Upper lobe of left lung (tissue), 6 donors: Measurements from ENCODE around the gene FKBP5. TPM values are rescaled to one million over a fixed set of nuclear protein-coding genes. Genes with fewer than 3 reads are reported as not detected.

Experiments used
- ATAC-seq, 2 donors: fragments of 200-7000 bp; cut with Tn5 transposase; one replicate each; pipeline ENCODE4 v1.9.1; 2022; ENCODE audit warnings: mild to moderate bottlenecking in 2 of 2, moderate library complexity in 2 of 2; ENCODE audit not compliant: low FRiP score in 2 of 2
- DNase-seq, 2 donors: peaks; one replicate each; pipeline ENCODE4 v3.0.0-alpha.2; 2019 to 2020
- H3K27ac ChIP-seq, 4 donors: fragments of 200-600 bp; sonication (generic); one replicate each; pipeline ENCODE4 v1.5.1; 2016 to 2019
- H3K27me3 ChIP-seq, 4 donors: fragments of 200-600 bp; sonication (generic); one replicate each; pipeline ENCODE4 v1.5.1; 2017 to 2019
- H3K36me3 ChIP-seq, 4 donors: fragments of 200-600 bp; sonication (generic); one replicate each; pipeline ENCODE4 v1.5.1; 2016 to 2019
- H3K4me1 ChIP-seq, 4 donors: fragments of 200-600 bp; sonication (generic); one replicate each; pipeline ENCODE4 v1.5.1; 2018 to 2019
- H3K4me3 ChIP-seq, 4 donors: fragments of 200-600 bp; sonication (generic); one replicate each; pipeline ENCODE4 v1.5.1; 2017 to 2019; ENCODE audit warnings: mild to moderate bottlenecking in 2 of 4, moderate library complexity in 1 of 4
- H3K9me3 ChIP-seq, 4 donors: fragments of 200-600 bp; sonication (generic); one replicate each; pipeline ENCODE4 v1.5.1; 2018 to 2019
- EP300 ChIP-seq, 4 donors: sonication (generic); formaldehyde crosslinking; IDR thresholded peaks; one replicate each; pipeline ENCODE4 v1.5.1; 2017; ENCODE audit warnings: antibody characterized with exemption in 4 of 4, control low read depth in 2 of 4
- POLR2A ChIP-seq, 4 donors: fragments of 450-650 bp; IDR thresholded peaks; one replicate each; pipeline ENCODE4 v1.5.1; 2016 to 2017; ENCODE audit warnings: antibody characterized with exemption in 4 of 4, mild to moderate bottlenecking in 2 of 4
- POLR2AphosphoS5 ChIP-seq, 2 donors: sonication (generic); formaldehyde crosslinking; IDR thresholded peaks; one replicate each; pipeline ENCODE4 v1.5.1; 2017; ENCODE audit warnings: antibody characterized with exemption in 2 of 2
- WGBS, 2 donors: methylation state at CpG; one replicate each; pipeline ENCODE4 v1.1.5; 2017 to 2018; 5-methylcytosine and 5-hydroxymethylcytosine counted together
- total RNA-seq, 6 donors: library from RNA; depleted of rRNA in 4 of 6; stranded (reverse); fragments of >200 nt in 4 of 6; gene quantifications; one replicate each; pipeline versions ENCODE4 v1.1.0 to v1.2.1, GENCODE V29; 2016 to 2021
- TF ChIP-seq, protein P1 (sequence below), 6 experiments: fragments of 450-650 bp in 4 of 6; fragments of 200-600 bp in 2 of 6; sonication (generic) in 2 of 6; IDR thresholded peaks; one replicate each; pipeline ENCODE4 v1.5.1; 2016 to 2019; ENCODE audit warnings: antibody characterized with exemption in 6 of 6
- donor health status: DM: no; HTN: no; CAD: no; lungs with moderate emphysema.
- donor health status: DM: no; HTN: yes; CAD: no; lungs with severe emphysema.

The FKBP5 gene
- total RNA-seq, 6 donors from 2014 or later: 112 to 203 (median 143) TPM

DNA sequence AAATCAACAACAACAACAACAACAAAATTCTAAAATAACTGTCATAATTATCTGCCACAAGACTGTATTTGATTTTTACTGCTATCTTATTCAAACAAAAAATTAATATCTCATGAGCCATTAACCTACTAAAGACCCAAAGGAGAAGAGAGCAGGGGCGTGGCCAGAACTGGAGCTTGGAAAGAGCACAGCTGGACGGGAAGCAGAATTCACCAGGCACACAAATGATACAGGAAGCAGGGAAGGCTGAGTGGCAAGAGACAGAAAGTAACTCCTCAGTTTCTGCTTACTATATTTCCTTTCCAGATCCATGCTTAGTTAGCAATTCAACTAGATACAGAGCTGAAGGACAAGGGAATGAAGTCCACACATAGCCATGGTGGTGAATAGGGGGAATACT is 54.4 kb downstream of the FKBP5 start:
- H3K4me1 ChIP-seq: peaks cover 0 to 17% (median 9%) of the 10 kb centered on the region in 4 donors
- H3K4me3 ChIP-seq: no peak overlapping the region
- no peaks in the 10 kb centered on the region for H3K27me3 ChIP-seq
- no peaks in the 10 kb centered on the region for H3K9me3 ChIP-seq
- TF ChIP-seq POLR2A (IDR thresholded peaks at IDR 0.05): no peak
- TF ChIP-seq EP300 (IDR thresholded peaks at IDR 0.05): no peak
- no peak for TF ChIP-seq POLR2AphosphoS5 (IDR thresholded peaks at IDR 0.05)
- TF ChIP-seq, protein P1, sequence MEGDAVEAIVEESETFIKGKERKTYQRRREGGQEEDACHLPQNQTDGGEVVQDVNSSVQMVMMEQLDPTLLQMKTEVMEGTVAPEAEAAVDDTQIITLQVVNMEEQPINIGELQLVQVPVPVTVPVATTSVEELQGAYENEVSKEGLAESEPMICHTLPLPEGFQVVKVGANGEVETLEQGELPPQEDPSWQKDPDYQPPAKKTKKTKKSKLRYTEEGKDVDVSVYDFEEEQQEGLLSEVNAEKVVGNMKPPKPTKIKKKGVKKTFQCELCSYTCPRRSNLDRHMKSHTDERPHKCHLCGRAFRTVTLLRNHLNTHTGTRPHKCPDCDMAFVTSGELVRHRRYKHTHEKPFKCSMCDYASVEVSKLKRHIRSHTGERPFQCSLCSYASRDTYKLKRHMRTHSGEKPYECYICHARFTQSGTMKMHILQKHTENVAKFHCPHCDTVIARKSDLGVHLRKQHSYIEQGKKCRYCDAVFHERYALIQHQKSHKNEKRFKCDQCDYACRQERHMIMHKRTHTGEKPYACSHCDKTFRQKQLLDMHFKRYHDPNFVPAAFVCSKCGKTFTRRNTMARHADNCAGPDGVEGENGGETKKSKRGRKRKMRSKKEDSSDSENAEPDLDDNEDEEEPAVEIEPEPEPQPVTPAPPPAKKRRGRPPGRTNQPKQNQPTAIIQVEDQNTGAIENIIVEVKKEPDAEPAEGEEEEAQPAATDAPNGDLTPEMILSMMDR (IDR thresholded peaks at IDR 0.05): no peak
- ATAC-seq: peak in 1 of 2 donors; percentile 61
- peaks cover 34 to 98% (median 58%) of the 10 kb centered on the region in 4 donors for H3K36me3 ChIP-seq
- WGBS, 2 donors: 43 to 53% methylated on average over 2 of the region's 2 CpGs
- peak overlapping the region in 1 of 4 donors; percentile 53 for H3K27ac ChIP-seq
- no peak for DNase-seq

DNA sequence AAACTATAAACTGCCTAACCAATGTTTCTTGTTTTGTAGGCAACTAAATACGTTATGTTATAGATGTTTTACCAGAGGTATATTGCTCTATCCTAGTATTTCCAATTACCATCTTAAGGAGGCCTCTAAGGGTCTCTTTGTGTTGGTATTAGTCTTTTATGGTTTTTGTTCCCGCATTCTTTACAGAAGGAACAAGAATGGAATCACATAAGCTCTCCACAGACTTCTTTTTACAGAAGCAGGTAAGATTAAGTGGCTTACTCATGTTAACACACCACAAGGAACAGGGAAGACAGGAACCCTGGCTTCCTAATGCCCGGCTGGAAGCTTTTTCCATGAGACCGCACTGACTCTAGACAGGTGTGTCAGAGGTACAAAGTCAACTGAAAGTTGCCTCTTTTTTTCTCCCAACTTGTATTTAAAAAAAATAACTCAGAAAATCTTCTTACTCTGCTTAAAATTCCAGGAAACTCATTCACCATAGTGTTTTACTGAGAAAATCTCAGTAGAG is 55.1 kb downstream of the FKBP5 start:
- Histone ChIP-seq H3K27ac (no peak overlapping the region), H3K4me1 (peaks cover 0 to 17% (median 11%) of the 10 kb centered on the region in 4 donors), H3K27me3 (no peaks in the 10 kb centered on the region), H3K36me3 (peaks cover 38 to 98% (median 60%) of the 10 kb centered on the region in 4 donors), H3K9me3 (no peaks in the 10 kb centered on the region), H3K4me3 (no peak overlapping the region)
- ATAC-seq (no peak), DNase-seq (no peak)
- no peak for TF ChIP-seq EP300 (IDR thresholded peaks at IDR 0.05)
- TF ChIP-seq, protein P1 (IDR thresholded peaks at IDR 0.05): no peak
- 96 to 97% methylated on average over 4 of the region's 4 CpGs for WGBS, 2 donors

DNA sequence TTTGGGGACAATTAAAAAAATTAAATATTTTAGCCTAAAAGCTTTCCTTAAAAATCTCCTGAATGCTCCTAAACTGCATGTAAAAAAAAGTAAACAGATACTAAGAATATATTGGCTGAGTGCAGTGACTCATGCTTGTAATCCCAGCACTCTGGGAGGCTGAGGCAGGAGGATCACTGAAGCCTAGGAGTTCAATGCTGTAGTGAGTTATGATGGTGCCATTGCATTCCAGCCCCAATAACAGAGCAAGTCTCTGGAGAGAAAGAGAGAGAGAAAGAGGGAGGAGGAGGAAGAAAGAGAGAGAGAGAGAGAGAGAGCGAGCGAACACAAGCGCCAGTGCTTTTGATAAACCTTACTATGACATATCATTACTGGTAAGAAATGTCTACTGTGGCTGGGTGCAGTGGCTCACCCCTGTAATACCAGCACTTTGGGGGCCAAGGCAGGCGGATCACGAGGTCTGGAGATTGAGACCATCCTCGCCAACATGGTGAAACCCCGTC is 58.8 kb downstream of the FKBP5 start:
- Histone ChIP-seq H3K27ac (peak overlapping the region in 1 of 4 donors; percentile 1), H3K4me1 (peaks cover 0 to 17% (median 15%) of the 10 kb centered on the region in 4 donors), H3K4me3 (no peak overlapping the region), H3K27me3 (no peaks in the 10 kb centered on the region), H3K9me3 (no peaks in the 10 kb centered on the region), H3K36me3 (peaks cover 16 to 98% (median 50%) of the 10 kb centered on the region in 4 donors)
- 91 to 95% methylated on average over 7 of the region's 7 CpGs for WGBS, 2 donors
- TF ChIP-seq POLR2A (IDR thresholded peaks at IDR 0.05) (no peak), POLR2AphosphoS5 (IDR thresholded peaks at IDR 0.05) (no peak), EP300 (IDR thresholded peaks at IDR 0.05) (no peak)
- TF ChIP-seq, protein P1 (IDR thresholded peaks at IDR 0.05): no peak
- DNase-seq (no peak), ATAC-seq (no peak)

DNA sequence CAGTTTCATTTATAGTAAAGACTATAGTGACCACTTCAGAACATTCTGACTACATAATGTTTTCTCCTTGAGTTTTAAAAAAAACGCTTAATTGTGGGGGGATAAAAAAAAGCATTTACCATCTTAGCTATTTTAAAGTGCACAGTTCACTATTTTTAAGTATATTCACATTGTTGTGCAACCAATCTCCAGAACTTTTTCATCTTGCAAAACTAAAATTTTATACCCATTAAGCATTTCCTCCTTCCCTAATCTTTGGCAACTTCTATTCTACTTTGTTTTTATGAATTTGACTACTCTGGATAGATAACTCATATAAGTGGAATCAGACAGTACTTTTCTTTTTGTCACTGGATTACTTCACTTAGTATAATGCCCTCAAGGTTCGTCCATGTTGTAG is 62.3 kb downstream of the FKBP5 start:
- 73 to 83% methylated on average over 2 of the region's 2 CpGs for WGBS, 2 donors
- TF ChIP-seq POLR2A (IDR thresholded peaks at IDR 0.05) (no peak), EP300 (IDR thresholded peaks at IDR 0.05) (no peak), POLR2AphosphoS5 (IDR thresholded peaks at IDR 0.05) (no peak)
- TF ChIP-seq, protein P1 (IDR thresholded peaks at IDR 0.05): no peak
- ATAC-seq (no peak), DNase-seq (no peak)
- Histone ChIP-seq H3K4me1 (peaks cover 3 to 19% (median 13%) of the 10 kb centered on the region in 4 donors), H3K4me3 (no peak overlapping the region), H3K36me3 (peaks cover 17 to 99% (median 61%) of the 10 kb centered on the region in 4 donors), H3K27me3 (no peaks in the 10 kb centered on the region), H3K9me3 (no peaks in the 10 kb centered on the region), H3K27ac (no peak overlapping the region)
